GM19099 (cell line): ENCODE results near the gene ACTRT2.

ENCODE experiments used
- POLR2A ChIP-seq: IDR thresholded peaks from 3 replicates; pipeline ENCODE4 v1.6.1; 2011; ENCODE audit warnings: low read depth; ENCODE audit not compliant: insufficient read length; ENCODE audit errors: extremely low read depth

ACTRT2 gene

GRCh38 chr1:3037281-3038040 lies 16.2 kb downstream of the ACTRT2 start:
- TF ChIP-seq POLR2A, result no peak

GRCh38 chr1:3038113-3038551 lies 16.9 kb downstream of the ACTRT2 start:
- no peak for TF ChIP-seq POLR2A

- no peak for TF ChIP-seq POLR2A
Observed at GRCh38 chr1:3038571-3039181, 17.4 kb downstream of the ACTRT2 start.

- no peak for TF ChIP-seq POLR2A
Observed at GRCh38 chr1:3040004-3040403, 18.7 kb downstream of the ACTRT2 start.

GRCh38 chr1:3042481-3042880 lies 21.2 kb downstream of the ACTRT2 start:
- no peak for TF ChIP-seq POLR2A

GRCh38 chr1:3049164-3049563 lies 27.9 kb downstream of the ACTRT2 start:
- no peak for TF ChIP-seq POLR2A

- no peak for TF ChIP-seq POLR2A
Observed at GRCh38 chr1:3049905-3050304, 28.6 kb downstream of the ACTRT2 start.

- TF ChIP-seq POLR2A, result no peak
Observed at GRCh38 chr1:3050603-3051002, 29.3 kb downstream of the ACTRT2 start.

GRCh38 chr1:3051270-3052268 lies 30.3 kb downstream of the ACTRT2 start:
- TF ChIP-seq POLR2A, result no peak

GRCh38 chr1:3052501-3052900 lies 31.2 kb downstream of the ACTRT2 start:
- no peak for TF ChIP-seq POLR2A

GRCh38 chr1:3053366-3053980 lies 32.2 kb downstream of the ACTRT2 start:
- TF ChIP-seq POLR2A, result no peak

- TF ChIP-seq POLR2A, result no peak
Observed at GRCh38 chr1:3053986-3054385, 32.7 kb downstream of the ACTRT2 start.

GRCh38 chr1:3054474-3054873 lies 33.2 kb downstream of the ACTRT2 start:
- no peak for TF ChIP-seq POLR2A

GRCh38 chr1:3055051-3055450 lies 33.8 kb downstream of the ACTRT2 start:
- no peak for TF ChIP-seq POLR2A

GRCh38 chr1:3056641-3057040 lies 35.4 kb downstream of the ACTRT2 start:
- TF ChIP-seq POLR2A, result no peak
